Natural killer cell treated with Interleukin-12 subunit alpha and Interleukin-12 subunit beta and Interleukin-15 and Interleukin-18, amount 100 ng/mL, for 72 hours (primary cell): ENCODE data around the gene SLC48A1. TPM values are rescaled to one million over a fixed set of nuclear protein-coding genes. Genes with fewer than 3 reads are reported as not detected.
A peak's percentile ranks its signal among the peaks of the same experiment; 100 is the strongest.

Experiments used
- ATAC-seq, 2 donors: fragments of 150-1000 bp; cut with Tn5 transposase in 1 of 2; sonication (Bioruptor Pico), chemical (Tn5 transposase) in 1 of 2; 2 replicates each; pipeline ENCODE4 v1.10.0; 2021
- DNase-seq: peaks from one replicate; pipeline ENCODE4 v3.0.0; 2022; ENCODE audit warnings: low spot score
- H3K27ac Mint-ChIP-seq, 2 donors: 1 replicate in 1 of 2; 2 replicates in 1 of 2; pipeline ENCODE4 v1.8.0; 2022; ENCODE audit warnings: mixed read lengths in 2 of 2, mild to moderate bottlenecking in 1 of 2, moderate library complexity in 1 of 2
- H3K27me3 Mint-ChIP-seq, 2 donors: 1 replicate in 1 of 2; 2 replicates in 1 of 2; pipeline ENCODE4 v1.8.0; 2022; ENCODE audit warnings: mixed read lengths in 2 of 2
- H3K36me3 Mint-ChIP-seq: one replicate; pipeline ENCODE4 v1.8.0; 2022; ENCODE audit warnings: mixed read lengths
- H3K4me1 Mint-ChIP-seq, 2 donors: 1 replicate in 1 of 2; 2 replicates in 1 of 2; pipeline ENCODE4 v1.8.0; 2022; ENCODE audit warnings: low read depth in 2 of 2, mixed read lengths in 2 of 2, mild to moderate bottlenecking in 1 of 2
- H3K4me3 Mint-ChIP-seq: one replicate; pipeline ENCODE4 v1.8.0; 2022; ENCODE audit warnings: mixed read lengths
- H3K9me3 Mint-ChIP-seq: 2 replicates; pipeline ENCODE4 v1.8.0; 2022; ENCODE audit warnings: mixed read lengths
- total RNA-seq, 2 donors: library from RNA; stranded (reverse); gene quantifications; one replicate each; pipeline ENCODE4 v1.2.3, GENCODE V29; 2022

The SLC48A1 gene
- total RNA-seq, 2 donors from 2014 or later, result 5.1 to 9.8 TPM

- no peaks in the 10 kb centered on the region for H3K9me3 Mint-ChIP-seq
- no peak overlapping the region for H3K4me3 Mint-ChIP-seq
- H3K4me1 Mint-ChIP-seq, result peaks cover 6 to 9% of the 10 kb centered on the region in 2 donors
- DNase-seq (no peak), ATAC-seq (no peak)
- H3K27ac Mint-ChIP-seq, result no peak overlapping the region
- no peaks in the 10 kb centered on the region for H3K27me3 Mint-ChIP-seq
- H3K36me3 Mint-ChIP-seq, result peaks cover 11% of the 10 kb centered on the region
Measured at GRCh38 chr12:47790676-47791350, 17.8 kb downstream of the SLC48A1 start.

- no peak overlapping the region for H3K27ac Mint-ChIP-seq
- peaks cover 6 to 9% of the 10 kb centered on the region in 2 donors for H3K4me1 Mint-ChIP-seq
- H3K27me3 Mint-ChIP-seq, result no peaks in the 10 kb centered on the region
- ATAC-seq (no peak), DNase-seq (no peak)
- H3K4me3 Mint-ChIP-seq, result no peak overlapping the region
- H3K9me3 Mint-ChIP-seq, result no peaks in the 10 kb centered on the region
- H3K36me3 Mint-ChIP-seq, result peaks cover 11% of the 10 kb centered on the region
Measured at GRCh38 chr12:47791351-47791746, 18.3 kb downstream of the SLC48A1 start.

GRCh38 chr12:47791874-47792273, 18.8 kb downstream of the SLC48A1 start:
- Mint-ChIP-seq H3K27ac (no peak overlapping the region), H3K4me3 (no peak overlapping the region)
- ATAC-seq, result no peak

GRCh38 chr12:47793015-47793681, 20.1 kb downstream of the SLC48A1 start:
- H3K4me3 Mint-ChIP-seq, result no peak overlapping the region
- ATAC-seq, result no peak
- H3K27me3 Mint-ChIP-seq, result no peaks in the 10 kb centered on the region
- DNase-seq, result no peak
- H3K9me3 Mint-ChIP-seq, result no peaks in the 10 kb centered on the region
- H3K36me3 Mint-ChIP-seq, result peaks cover 11% of the 10 kb centered on the region
- peaks cover 10 to 12% of the 10 kb centered on the region in 2 donors for H3K4me1 Mint-ChIP-seq
- H3K27ac Mint-ChIP-seq, result no peak overlapping the region

More at GRCh38 chr12:47791874-47792273, 18.8 kb downstream of the SLC48A1 start:
- no peak for DNase-seq
- Mint-ChIP-seq H3K4me1 (peaks cover 6 to 9% of the 10 kb centered on the region in 2 donors), H3K27me3 (no peaks in the 10 kb centered on the region), H3K9me3 (no peaks in the 10 kb centered on the region), H3K36me3 (peaks cover 11% of the 10 kb centered on the region)

- Mint-ChIP-seq H3K27ac (no peak overlapping the region), H3K4me1 (peaks cover 10% of the 10 kb centered on the region in 2 donors), H3K27me3 (no peaks in the 10 kb centered on the region), H3K9me3 (no peaks in the 10 kb centered on the region), H3K36me3 (peaks cover 5% of the 10 kb centered on the region), H3K4me3 (no peak overlapping the region)
- no peak for DNase-seq
- ATAC-seq, result no peak
Measured at GRCh38 chr12:47794679-47795078, 21.6 kb downstream of the SLC48A1 start.

DNA sequence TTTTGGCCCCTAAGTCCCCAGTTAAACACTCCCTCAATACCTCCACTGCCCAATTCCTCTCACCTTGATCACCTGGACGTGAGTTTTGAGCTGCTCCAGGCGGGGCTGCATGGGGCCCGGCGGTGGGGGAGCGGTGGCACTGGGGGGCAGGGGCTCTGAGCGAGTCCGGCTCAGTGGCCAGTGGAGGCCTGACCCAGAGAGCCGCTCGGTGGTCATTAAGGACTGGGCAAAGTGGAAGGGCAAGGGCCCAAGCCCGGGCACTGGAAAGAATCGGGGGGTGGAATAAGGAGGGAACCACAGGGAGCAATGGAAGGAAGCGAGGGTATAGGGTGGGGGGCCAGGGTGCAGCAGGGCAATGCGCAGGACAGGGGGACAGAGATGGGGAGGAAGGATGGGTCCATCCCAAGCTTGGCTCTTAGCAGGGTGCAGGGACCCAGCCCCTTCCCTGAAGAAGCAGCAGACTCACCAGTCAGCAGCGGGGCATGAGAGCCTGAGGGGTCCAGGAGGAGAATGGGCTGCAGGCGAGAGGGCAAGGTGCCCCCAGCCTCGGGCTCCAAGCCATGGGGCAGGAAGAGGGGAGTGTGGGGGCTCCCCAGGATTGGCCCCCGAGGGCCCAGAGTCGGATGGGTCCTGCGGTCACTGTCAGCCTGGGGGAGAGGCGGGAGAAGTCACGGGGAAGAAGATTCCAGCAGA, 22.2 kb downstream of the SLC48A1 start:
- no peak for DNase-seq
- Mint-ChIP-seq H3K27me3 (no peaks in the 10 kb centered on the region), H3K9me3 (no peaks in the 10 kb centered on the region), H3K4me3 (no peak overlapping the region), H3K36me3 (peaks cover 5% of the 10 kb centered on the region), H3K4me1 (peaks cover 9 to 10% of the 10 kb centered on the region in 2 donors), H3K27ac (no peak overlapping the region)
- ATAC-seq, result no peak

DNA sequence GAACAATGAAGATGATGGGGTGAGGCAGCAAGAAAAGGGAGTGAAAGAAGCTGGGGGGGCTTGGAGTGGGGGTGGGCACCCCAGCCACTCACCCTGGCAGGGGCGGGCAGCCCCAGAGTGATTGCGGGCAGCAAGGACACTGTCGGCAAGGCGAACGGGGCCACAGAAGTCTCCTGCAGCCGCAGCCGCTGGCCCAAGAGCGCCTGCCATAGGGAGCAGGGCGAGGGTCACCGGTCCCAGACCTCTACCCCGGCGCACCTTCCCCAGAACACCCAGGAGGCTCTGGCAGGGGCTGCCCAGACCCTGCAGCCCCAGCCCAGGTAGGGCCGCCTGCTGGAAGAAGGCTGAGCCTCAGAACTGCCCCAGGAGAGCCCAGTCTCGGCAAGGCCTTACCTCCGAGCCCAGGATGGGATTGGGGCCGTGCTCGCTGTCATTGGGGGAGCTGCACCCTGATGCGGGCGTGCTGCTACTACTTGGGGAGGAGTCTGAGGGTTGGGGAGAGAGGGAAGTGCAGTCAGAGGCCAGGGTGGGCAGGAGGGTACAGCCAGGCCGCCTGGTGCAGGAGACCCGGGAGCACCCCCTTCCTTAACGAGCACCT, 22.9 kb downstream of the SLC48A1 start:
- Mint-ChIP-seq H3K36me3 (peaks cover 5% of the 10 kb centered on the region), H3K27ac (no peak overlapping the region), H3K4me1 (peaks cover 10 to 12% of the 10 kb centered on the region in 2 donors), H3K27me3 (no peaks in the 10 kb centered on the region), H3K4me3 (no peak overlapping the region), H3K9me3 (no peaks in the 10 kb centered on the region)
- ATAC-seq, result no peak
- DNase-seq, result no peak

- DNase-seq (no peak), ATAC-seq (peak; percentile 56 to 71)
- H3K9me3 Mint-ChIP-seq, result no peaks in the 10 kb centered on the region
- H3K4me1 Mint-ChIP-seq, result peaks cover 24 to 27% of the 10 kb centered on the region in 2 donors
- H3K27me3 Mint-ChIP-seq, result no peaks in the 10 kb centered on the region
- H3K36me3 Mint-ChIP-seq, result peaks cover 5% of the 10 kb centered on the region
- peak overlapping the region; percentile 73 to 88 for H3K27ac Mint-ChIP-seq
- no peak overlapping the region for H3K4me3 Mint-ChIP-seq
Measured at GRCh38 chr12:47797441-47797840, 24.4 kb downstream of the SLC48A1 start.

- peaks cover 34 to 38% of the 10 kb centered on the region in 2 donors for H3K4me1 Mint-ChIP-seq
- no peaks in the 10 kb centered on the region for H3K27me3 Mint-ChIP-seq
- no peak overlapping the region for H3K4me3 Mint-ChIP-seq
- H3K9me3 Mint-ChIP-seq, result no peaks in the 10 kb centered on the region
- ATAC-seq (no peak), DNase-seq (no peak)
- peaks cover 5% of the 10 kb centered on the region for H3K36me3 Mint-ChIP-seq
- peak overlapping the region in 1 of 2 donors; percentile 75 for H3K27ac Mint-ChIP-seq
Measured at GRCh38 chr12:47798382-47798948, 25.4 kb downstream of the SLC48A1 start.

GRCh38 chr12:47799357-47799955, 26.4 kb downstream of the SLC48A1 start:
- no peaks in the 10 kb centered on the region for H3K9me3 Mint-ChIP-seq
- H3K27ac Mint-ChIP-seq, result peak overlapping the region in 1 of 2 donors; percentile 75
- peaks cover 5% of the 10 kb centered on the region for H3K36me3 Mint-ChIP-seq
- ATAC-seq, result no peak
- peaks cover 42 to 43% of the 10 kb centered on the region in 2 donors for H3K4me1 Mint-ChIP-seq
- no peak overlapping the region for H3K4me3 Mint-ChIP-seq
- no peak for DNase-seq
- H3K27me3 Mint-ChIP-seq, result no peaks in the 10 kb centered on the region

DNA sequence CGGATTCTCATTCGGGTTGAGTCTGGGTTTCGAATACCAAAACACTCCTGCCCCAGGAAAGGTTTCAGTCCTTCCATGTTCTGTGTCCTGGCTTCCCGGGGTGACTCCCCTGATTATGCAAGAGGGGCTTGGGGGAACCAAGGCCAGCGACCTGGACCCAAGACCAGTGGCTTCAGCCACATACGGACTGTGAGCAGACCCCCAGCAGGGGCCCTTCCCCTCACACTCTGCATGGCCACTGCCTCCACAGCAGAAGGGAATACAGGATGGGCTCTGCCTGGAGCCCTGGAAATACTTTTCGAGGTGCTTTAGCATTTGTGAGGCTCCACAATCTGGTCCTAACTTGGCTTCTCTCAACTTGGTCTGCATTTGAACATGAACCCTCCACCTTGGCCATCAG, 27.5 kb downstream of the SLC48A1 start:
- Mint-ChIP-seq H3K36me3 (peaks cover 5% of the 10 kb centered on the region), H3K9me3 (no peaks in the 10 kb centered on the region), H3K4me1 (peaks cover 53 to 54% of the 10 kb centered on the region in 2 donors), H3K4me3 (no peak overlapping the region), H3K27ac (peak overlapping the region; percentile 66 to 100), H3K27me3 (no peaks in the 10 kb centered on the region)
- no peak for DNase-seq
- no peak for ATAC-seq

- DNase-seq, result no peak
- Mint-ChIP-seq H3K4me1 (peaks cover 60 to 61% of the 10 kb centered on the region in 2 donors), H3K4me3 (no peak overlapping the region)
Measured at GRCh38 chr12:47801170-47801903, 28.3 kb downstream of the SLC48A1 start.

GRCh38 chr12:47801904-47802246, 28.8 kb downstream of the SLC48A1 start:
- H3K36me3 Mint-ChIP-seq, result peaks cover 5% of the 10 kb centered on the region
- H3K27me3 Mint-ChIP-seq, result no peaks in the 10 kb centered on the region
- H3K27ac Mint-ChIP-seq, result peak overlapping the region; percentile 66 to 100
- H3K9me3 Mint-ChIP-seq, result no peaks in the 10 kb centered on the region
- H3K4me1 Mint-ChIP-seq, result peaks cover 66% of the 10 kb centered on the region in 2 donors
- no peak for ATAC-seq
- no peak for DNase-seq
- peak overlapping the region; percentile 70 for H3K4me3 Mint-ChIP-seq

More at GRCh38 chr12:47801170-47801903, 28.3 kb downstream of the SLC48A1 start:
- Mint-ChIP-seq H3K27ac (peak overlapping the region; percentile 66 to 100), H3K36me3 (peaks cover 5% of the 10 kb centered on the region), H3K9me3 (no peaks in the 10 kb centered on the region), H3K27me3 (no peaks in the 10 kb centered on the region)
- ATAC-seq, result peak in 1 of 2 donors; percentile 37
